ENCODE measurements around the gene CCDC97. TPM values are rescaled to one million over a fixed set of nuclear protein-coding genes. Genes with fewer than 3 reads are reported as not detected.
A peak's percentile ranks its signal among the peaks of the same experiment; 100 is the strongest.

Gene CCDC97
- total RNA-seq, 6 donors from 2014 or later = 22.0 to 36.7 (median 27.0) TPM

DNA sequence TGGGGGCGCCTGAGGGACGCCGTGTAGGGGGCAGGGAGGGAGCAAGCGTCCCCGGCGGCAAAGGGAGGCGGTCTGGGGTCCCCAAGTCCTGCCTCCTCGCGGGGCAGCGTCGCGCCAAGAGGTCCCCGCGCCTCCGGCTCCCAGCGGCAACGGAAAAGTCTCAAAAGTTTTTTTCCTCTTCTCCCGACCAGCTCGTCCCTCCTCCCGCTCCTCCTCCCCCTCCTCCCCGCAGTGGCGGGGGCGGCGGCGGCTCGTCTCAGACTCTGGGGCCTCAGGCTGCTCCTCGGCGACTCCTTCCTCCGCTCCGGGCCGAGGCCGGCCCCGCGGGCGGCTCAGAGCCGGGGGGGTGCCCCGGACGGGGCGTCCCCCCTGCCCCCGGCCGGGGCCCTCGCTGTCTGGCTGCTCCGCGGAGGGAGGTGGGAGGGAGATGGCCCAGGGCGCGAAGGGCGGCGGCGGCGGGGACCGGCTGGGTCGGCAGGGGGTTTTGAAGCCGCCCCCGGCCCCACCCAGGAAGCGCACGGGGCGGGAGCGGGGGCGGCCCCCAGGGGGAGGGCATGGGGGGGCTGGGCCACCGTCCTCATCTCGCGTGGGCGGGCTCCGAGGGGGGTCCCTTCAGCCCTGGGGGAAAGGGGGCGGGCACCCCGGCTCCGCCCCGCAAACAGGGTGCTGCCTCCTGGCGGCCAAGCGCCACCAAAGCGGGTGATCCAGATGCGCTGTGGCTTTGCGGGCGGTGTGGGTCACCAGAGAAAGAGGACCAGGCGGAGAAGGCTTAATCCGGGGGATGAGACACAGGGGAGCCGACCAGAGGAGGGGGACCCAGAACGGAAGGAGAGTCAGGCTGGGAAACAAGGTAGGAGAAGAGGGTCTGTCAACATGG, 43.7 kb downstream of the CCDC97 start, which contains the start of gene TGFB1:
TSS of gene TGFB1 (minus strand) at position 457 of the 877 bp plus-strand sequence. CDS start 878 bp downstream, outside the sequence.
- WGBS, 2 donors = 1 to 2% methylated on average over 12 to 40 of the region's 78 CpGs
- TF ChIP-seq POLR2A (IDR thresholded peaks at IDR 0.05) (peak in 2 of 4 donors; percentile 49 to 85), EP300 (IDR thresholded peaks at IDR 0.05) (no peak), CTCF (IDR thresholded peaks at IDR 0.05) (peak; percentile 86 to 93 (median 91)), POLR2AphosphoS5 (IDR thresholded peaks at IDR 0.05) (peak; percentile 63 to 68)
- DNase-seq = peak; percentile 92 to 97
- Histone ChIP-seq H3K4me1 (peaks cover 45 to 93% (median 63%) of the 10 kb centered on the region in 4 donors), H3K27me3 (no peaks in the 10 kb centered on the region), H3K36me3 (no peaks in the 10 kb centered on the region), H3K27ac (peak within 1 kb of the TSS; percentile 75 to 95 (median 89)), H3K4me3 (peak within 1 kb of the TSS; percentile 59 to 90 (median 77)), H3K9me3 (no peaks in the 10 kb centered on the region)
- ATAC-seq (ENCODE audit: low FRiP score in 2 of 2) = peak; percentile 85 to 88

GRCh38 chr19:41354343-41354953, 44.5 kb downstream of the CCDC97 start:
- Histone ChIP-seq H3K9me3 (no peaks in the 10 kb centered on the region), H3K36me3 (no peaks in the 10 kb centered on the region), H3K27me3 (no peaks in the 10 kb centered on the region), H3K4me3 (peak overlapping the region; percentile 59 to 90 (median 77)), H3K27ac (peak overlapping the region; percentile 75 to 95 (median 89)), H3K4me1 (peaks cover 38 to 86% (median 58%) of the 10 kb centered on the region in 4 donors)
- ATAC-seq (ENCODE audit: low FRiP score in 2 of 2) = no peak
- peak in 1 of 6 experiments; percentile 3 for TF ChIP-seq CTCF (IDR thresholded peaks at IDR 0.05)
- TF ChIP-seq EP300 (IDR thresholded peaks at IDR 0.05) = no peak
- TF ChIP-seq POLR2A (IDR thresholded peaks at IDR 0.05) = no peak
- no peak for TF ChIP-seq POLR2AphosphoS5 (IDR thresholded peaks at IDR 0.05)
- DNase-seq = peak in 1 of 2 donors; percentile 84
- 81 to 87% methylated on average over 5 to 22 of the region's 23 CpGs for WGBS, 2 donors

DNA sequence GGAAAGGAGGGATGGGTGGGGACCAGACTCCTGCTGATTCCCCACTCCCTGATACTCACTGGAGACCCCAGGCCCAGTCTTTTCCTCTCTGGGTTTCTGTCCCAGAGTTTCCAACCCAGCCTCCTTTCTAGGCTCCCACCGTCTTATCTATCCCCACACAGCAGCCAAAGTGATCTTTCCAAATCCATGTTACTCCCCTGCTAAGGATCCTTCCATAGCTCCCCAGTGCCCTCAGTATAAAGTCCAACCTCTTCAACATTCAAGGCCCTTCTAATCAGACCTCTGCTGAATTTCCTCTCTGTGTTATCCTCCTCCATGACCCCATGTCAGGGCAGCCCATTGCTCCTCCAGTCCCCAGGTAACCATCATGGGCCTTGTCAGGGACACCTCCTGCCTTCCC, 45.1 kb downstream of the CCDC97 start:
- no peak for TF ChIP-seq CTCF (IDR thresholded peaks at IDR 0.05)
- TF ChIP-seq POLR2AphosphoS5 (IDR thresholded peaks at IDR 0.05) = no peak
- TF ChIP-seq POLR2A (IDR thresholded peaks at IDR 0.05) = no peak
- no peak for TF ChIP-seq EP300 (IDR thresholded peaks at IDR 0.05)
- ATAC-seq (ENCODE audit: low FRiP score in 2 of 2) = no peak
- H3K27ac ChIP-seq = peak overlapping the region in 3 of 4 donors; percentile 89 to 95 (median 89)
- WGBS, 2 donors = 95 to 100% methylated on average over 1 of the region's 1 CpG
- H3K4me3 ChIP-seq = no peak overlapping the region
- no peaks in the 10 kb centered on the region for H3K9me3 ChIP-seq
- no peak for DNase-seq
- peaks cover 33 to 80% (median 53%) of the 10 kb centered on the region in 4 donors for H3K4me1 ChIP-seq
- no peaks in the 10 kb centered on the region for H3K27me3 ChIP-seq
- no peaks in the 10 kb centered on the region for H3K36me3 ChIP-seq

GRCh38 chr19:41355802-41356201, 45.8 kb downstream of the CCDC97 start:
- TF ChIP-seq POLR2A (IDR thresholded peaks at IDR 0.05) (no peak), EP300 (IDR thresholded peaks at IDR 0.05) (no peak), CTCF (IDR thresholded peaks at IDR 0.05) (no peak), POLR2AphosphoS5 (IDR thresholded peaks at IDR 0.05) (peak in 1 of 2 donors; percentile 31)
- 43 to 78% methylated on average over 3 of the region's 3 CpGs for WGBS, 2 donors
- DNase-seq = no peak
- no peaks in the 10 kb centered on the region for H3K27me3 ChIP-seq
- H3K27ac ChIP-seq = peak overlapping the region; percentile 34 to 95 (median 89)
- no peak for ATAC-seq (ENCODE audit: low FRiP score in 2 of 2)
- peaks cover 29 to 72% (median 46%) of the 10 kb centered on the region in 4 donors for H3K4me1 ChIP-seq
- no peaks in the 10 kb centered on the region for H3K36me3 ChIP-seq
- no peak overlapping the region for H3K4me3 ChIP-seq
- H3K9me3 ChIP-seq = no peaks in the 10 kb centered on the region

Measured in upper lobe of left lung (tissue), 6 donors.